GM23338 (cell line): ENCODE results near the gene EPHB6. TPM values are rescaled to one million over a fixed set of nuclear protein-coding genes. Genes with fewer than 3 reads are reported as not detected.

ENCODE experiments used
- ATAC-seq: fragments of 200-7000 bp; cut with Tn5 transposase; 3 replicates; pipeline ENCODE4 v1.9.1; 2020
- DNase-seq: peaks from one replicate; pipeline ENCODE4 v3.0.0-alpha.2; 2015; ENCODE audit warnings: low spot score
- H2AFZ ChIP-seq: fragments of 200-600 bp; sonication (generic); 2 replicates; pipeline ENCODE4 v1.8.0; 2016; ENCODE audit warnings: antibody characterized with exemption, mild to moderate bottlenecking, moderate library complexity
- H3F3A ChIP-seq: fragments of 200-600 bp; sonication (generic); replicated peaks from 2 replicates; pipeline ENCODE4 v1.8.0; 2017; ENCODE audit warnings: antibody characterized with exemption, mixed run types, low read depth
- H3K27ac ChIP-seq: fragments of 200-600 bp; sonication (generic); 2 replicates; pipeline ENCODE4 v1.6.1; 2016; ENCODE audit warnings: low read depth
- H3K27me3 ChIP-seq: fragments of 200-600 bp; sonication (generic); 2 replicates; pipeline ENCODE4 v1.8.0; 2016; ENCODE audit warnings: mild to moderate bottlenecking, mixed run types, moderate library complexity; ENCODE audit not compliant: insufficient read depth
- H3K36me3 ChIP-seq: fragments of 200-600 bp; sonication (generic); 2 replicates; pipeline ENCODE4 v1.8.0; 2016; ENCODE audit warnings: mild to moderate bottlenecking; ENCODE audit not compliant: insufficient read depth
- H3K4me1 ChIP-seq: fragments of 200-600 bp; sonication (generic); 2 replicates; pipeline ENCODE4 v1.8.0; 2016; ENCODE audit warnings: mild to moderate bottlenecking, moderate library complexity; ENCODE audit not compliant: insufficient read depth
- H3K4me2 ChIP-seq: fragments of 200-600 bp; sonication (generic); 2 replicates; pipeline ENCODE4 v1.7.1; 2017; ENCODE audit warnings: mixed run types
- H3K4me3 ChIP-seq: fragments of 200-600 bp; sonication (generic); 2 replicates; pipeline ENCODE4 v1.6.1; 2016; ENCODE audit warnings: mixed run types
- H3K79me2 ChIP-seq: fragments of 200-600 bp; sonication (generic); replicated peaks from 2 replicates; pipeline ENCODE4 v1.8.0; 2017; ENCODE audit warnings: mild to moderate bottlenecking; ENCODE audit not compliant: insufficient read depth
- H3K9me2 ChIP-seq: fragments of 200-600 bp; sonication (generic); 2 replicates; pipeline ENCODE4 v1.8.0; 2017; ENCODE audit not compliant: insufficient read depth
- H4K20me1 ChIP-seq: fragments of 200-600 bp; sonication (generic); replicated peaks from 2 replicates; pipeline ENCODE4 v1.8.0; 2017; ENCODE audit warnings: mild to moderate bottlenecking; ENCODE audit not compliant: insufficient read depth
- H3K27ac Mint-ChIP-seq: 2 replicates; pipeline ENCODE4 v1.8.0; 2020; ENCODE audit warnings: inconsistent platforms, mild to moderate bottlenecking, moderate library complexity, mixed read lengths
- H3K27me3 Mint-ChIP-seq: 3 replicates; pipeline ENCODE4 v1.8.0; 2022; ENCODE audit warnings: low read depth, mild to moderate bottlenecking, moderate library complexity, mixed read lengths, inconsistent platforms; ENCODE audit not compliant: insufficient read depth, poor library complexity
- H3K36me3 Mint-ChIP-seq: 3 replicates; pipeline ENCODE4 v1.8.0; 2021; ENCODE audit warnings: low read depth, mild to moderate bottlenecking, inconsistent platforms, moderate library complexity, mixed read lengths
- H3K4me1 Mint-ChIP-seq: 3 replicates; pipeline ENCODE4 v1.8.0; 2020; ENCODE audit warnings: mild to moderate bottlenecking, inconsistent platforms, mixed read lengths
- H3K4me3 Mint-ChIP-seq: 3 replicates; pipeline ENCODE4 v1.8.0; 2021; ENCODE audit warnings: moderate library complexity, mild to moderate bottlenecking, inconsistent platforms, mixed read lengths
- H3K9me3 Mint-ChIP-seq: 3 replicates; pipeline ENCODE4 v1.8.0; 2020; ENCODE audit warnings: moderate library complexity, mild to moderate bottlenecking, inconsistent platforms, mixed read lengths
- CREB1 ChIP-seq: fragments of 250-450 bp; sonication (Bioruptor Pico); IDR thresholded peaks from 2 replicates; pipeline ENCODE4 v1.5.0; 2020; ENCODE audit warnings: low read depth, mild to moderate bottlenecking, moderate library complexity
- EZH2phosphoT487 ChIP-seq: fragments of 200-600 bp; sonication (generic); IDR thresholded peaks from one replicate; pipeline ENCODE4 v1.8.1; 2018; ENCODE audit warnings: antibody characterized with exemption; ENCODE audit not compliant: unreplicated experiment
- JUNB ChIP-seq: IDR thresholded peaks from one replicate; pipeline ENCODE4 v1.6.1; 2016; ENCODE audit warnings: antibody characterized with exemption; ENCODE audit not compliant: unreplicated experiment
- NANOG ChIP-seq: IDR thresholded peaks from 2 replicates; pipeline ENCODE4 v1.6.1; 2016; ENCODE audit warnings: antibody characterized with exemption, borderline replicate concordance
- ZNF114 ChIP-seq: fragments of 250-450 bp; sonication (Bioruptor Pico); IDR thresholded peaks from 2 replicates; pipeline ENCODE4 v1.5.0; 2020; ENCODE audit warnings: mild to moderate bottlenecking, moderate library complexity
- polyA plus RNA-seq: library from polyadenylated mRNA; unstranded; fragments of >200 nt; fragmentation: Nextera tagmentation; extraction: Ambion mirVana; gene quantifications from 2 replicates; pipeline ENCODE4 v1.2.1, GENCODE V29; 2016
- total RNA-seq: library from RNA; depleted of rRNA; stranded (reverse); fragments of >200 nt; shearing (Covaris generic); gene quantifications from 2 replicates; pipeline ENCODE4 v1.2.3, GENCODE V29; 2014
- TF ChIP-seq, protein P1 (sequence below), 2 experiments: fragments of 200-600 bp in 1 of 2; sonication (generic) in 1 of 2; conservative IDR thresholded peaks; 2 replicates each; pipeline versions ENCODE4 v1.5.1 to v1.6.1; 2016 to 2017; ENCODE audit warnings: antibody characterized with exemption in 2 of 2, low read depth in 2 of 2, mild to moderate bottlenecking in 2 of 2, moderate library complexity in 1 of 2

Gene EPHB6
- total and polyA plus RNA-seq, 2 experiments from 2014 or later, result 20.8 to 27.5 TPM

DNA sequence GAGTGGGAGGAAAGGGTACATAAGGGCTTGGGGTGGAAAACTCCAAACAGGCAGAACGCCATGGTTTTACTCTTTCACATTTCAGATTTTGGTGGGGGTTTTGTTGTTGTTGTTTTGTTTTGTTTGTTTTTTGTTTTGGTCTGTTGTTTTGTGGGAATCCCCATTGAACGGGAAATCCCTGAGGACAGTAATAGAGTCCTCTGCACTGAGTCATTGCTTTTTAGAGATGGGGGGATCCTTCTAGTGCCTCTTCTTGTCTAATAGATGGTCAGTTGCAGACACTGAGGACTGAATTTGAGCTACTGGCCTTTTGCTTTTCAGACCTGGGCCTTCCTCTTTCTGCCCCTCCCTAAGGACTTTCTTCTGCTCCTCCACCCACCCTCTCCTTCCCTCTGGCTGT lies 58.7 kb downstream of the EPHB6 start:
- no peaks in the 10 kb centered on the region for H4K20me1 ChIP-seq
- no peak for ATAC-seq
- no peak for DNase-seq

DNA sequence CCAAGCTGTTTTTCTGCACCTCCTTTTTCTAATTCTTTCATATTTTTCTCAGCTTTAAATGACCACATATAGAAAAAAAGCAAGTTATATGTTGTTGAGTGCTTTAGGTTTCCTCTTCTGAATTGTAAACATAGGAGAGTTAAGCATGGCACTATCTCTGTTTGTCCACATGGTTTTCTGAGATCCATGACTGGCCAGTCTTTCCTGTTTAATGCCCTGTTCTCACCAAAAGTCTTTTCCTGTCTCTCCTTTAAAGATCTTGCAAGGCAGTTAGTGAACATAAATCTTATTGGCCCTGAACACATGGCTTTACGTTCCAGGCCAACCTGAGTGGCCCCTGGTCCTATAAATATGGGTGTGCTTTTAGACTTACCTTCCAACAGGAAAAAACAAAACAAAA lies 59.2 kb downstream of the EPHB6 start:
- H3K4me2 ChIP-seq, result no peak overlapping the region
- H3K4me3 Mint-ChIP-seq, result no peak overlapping the region
- H3K79me2 ChIP-seq, result no peaks in the 10 kb centered on the region
- ATAC-seq, result no peak
- H3K27ac Mint-ChIP-seq, result no peak overlapping the region
- TF ChIP-seq JUNB, result no peak
- no peaks in the 10 kb centered on the region for H3F3A ChIP-seq
- DNase-seq, result no peak
- H3K36me3 Mint-ChIP-seq, result no peaks in the 10 kb centered on the region
- no peaks in the 10 kb centered on the region for H3K36me3 ChIP-seq
- H3K4me1 Mint-ChIP-seq, result peaks cover 2% of the 10 kb centered on the region; the same call in 1 of the 3 replicates
- H3K9me3 Mint-ChIP-seq, result no peaks in the 10 kb centered on the region; the same call in 2 of the 3 replicates
- no peak overlapping the region for H3K4me3 ChIP-seq
- H3K9me2 ChIP-seq, result peaks cover 6% of the 10 kb centered on the region
- H4K20me1 ChIP-seq, result no peaks in the 10 kb centered on the region
- H2AFZ ChIP-seq, result no peak overlapping the region
- H3K4me1 ChIP-seq, result no peaks in the 10 kb centered on the region
- peaks cover 5% of the 10 kb centered on the region for H3K27me3 Mint-ChIP-seq
- no peaks in the 10 kb centered on the region for H3K27me3 ChIP-seq
- no peak overlapping the region for H3K27ac ChIP-seq

More for the DNA sequence above, 58.7 kb downstream of the EPHB6 start:
- H3K27me3 Mint-ChIP-seq, result peaks cover 4% of the 10 kb centered on the region
- H3K36me3 Mint-ChIP-seq, result no peaks in the 10 kb centered on the region
- Histone ChIP-seq H3K9me2 (peaks cover 6% of the 10 kb centered on the region), H3K4me2 (no peak overlapping the region), H3K27me3 (no peaks in the 10 kb centered on the region), H3K79me2 (no peaks in the 10 kb centered on the region), H3F3A (no peaks in the 10 kb centered on the region), H3K4me1 (no peaks in the 10 kb centered on the region), H3K27ac (no peak overlapping the region), H3K4me3 (no peak overlapping the region), H3K36me3 (no peaks in the 10 kb centered on the region), H2AFZ (no peak overlapping the region)
- H3K4me3 Mint-ChIP-seq, result no peak overlapping the region
- H3K4me1 Mint-ChIP-seq, result peaks cover 2% of the 10 kb centered on the region; the same call in 1 of the 3 replicates
- TF ChIP-seq CREB1 (no peak), NANOG (no peak), ZNF114 (no peak)
- H3K9me3 Mint-ChIP-seq, result no peaks in the 10 kb centered on the region; the same call in 2 of the 3 replicates
- no peak overlapping the region for H3K27ac Mint-ChIP-seq

DNA sequence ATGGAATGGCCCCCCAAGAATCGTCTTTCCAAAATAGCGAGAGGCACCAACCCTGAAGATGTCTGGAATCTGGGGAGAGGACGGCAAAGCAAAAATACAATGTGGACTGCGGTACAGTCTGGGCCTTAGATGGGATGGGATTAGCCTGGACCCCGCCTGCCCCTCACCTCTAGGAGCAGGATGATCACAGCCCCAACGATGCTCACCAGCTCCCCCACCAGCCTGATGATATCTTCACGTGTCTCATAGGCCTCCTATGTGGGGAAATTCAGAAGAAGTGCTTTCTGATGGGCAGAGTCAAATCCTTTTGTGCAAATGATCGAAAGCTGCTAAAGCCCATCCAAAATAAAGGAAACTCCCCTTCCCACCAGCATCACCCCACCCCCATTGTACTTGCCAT lies 60.4 kb downstream of the EPHB6 start:
- no peak overlapping the region for H3K4me3 Mint-ChIP-seq
- ATAC-seq (peak; percentile 44; the same call in 1 of the 3 replicates), DNase-seq (no peak)
- TF ChIP-seq, protein P1, sequence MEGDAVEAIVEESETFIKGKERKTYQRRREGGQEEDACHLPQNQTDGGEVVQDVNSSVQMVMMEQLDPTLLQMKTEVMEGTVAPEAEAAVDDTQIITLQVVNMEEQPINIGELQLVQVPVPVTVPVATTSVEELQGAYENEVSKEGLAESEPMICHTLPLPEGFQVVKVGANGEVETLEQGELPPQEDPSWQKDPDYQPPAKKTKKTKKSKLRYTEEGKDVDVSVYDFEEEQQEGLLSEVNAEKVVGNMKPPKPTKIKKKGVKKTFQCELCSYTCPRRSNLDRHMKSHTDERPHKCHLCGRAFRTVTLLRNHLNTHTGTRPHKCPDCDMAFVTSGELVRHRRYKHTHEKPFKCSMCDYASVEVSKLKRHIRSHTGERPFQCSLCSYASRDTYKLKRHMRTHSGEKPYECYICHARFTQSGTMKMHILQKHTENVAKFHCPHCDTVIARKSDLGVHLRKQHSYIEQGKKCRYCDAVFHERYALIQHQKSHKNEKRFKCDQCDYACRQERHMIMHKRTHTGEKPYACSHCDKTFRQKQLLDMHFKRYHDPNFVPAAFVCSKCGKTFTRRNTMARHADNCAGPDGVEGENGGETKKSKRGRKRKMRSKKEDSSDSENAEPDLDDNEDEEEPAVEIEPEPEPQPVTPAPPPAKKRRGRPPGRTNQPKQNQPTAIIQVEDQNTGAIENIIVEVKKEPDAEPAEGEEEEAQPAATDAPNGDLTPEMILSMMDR (conservative IDR thresholded peaks at IDR 0.05; ENCODE audit: low read depth in 2 of 2), result peak in 1 of 2 experiments; percentile 35; a peak in 2 of 4 replicates
- TF ChIP-seq EZH2phosphoT487, result no peak
- Histone ChIP-seq H3K4me2 (no peak overlapping the region), H3K27me3 (no peaks in the 10 kb centered on the region), H3F3A (no peaks in the 10 kb centered on the region), H3K36me3 (no peaks in the 10 kb centered on the region), H3K79me2 (no peaks in the 10 kb centered on the region), H3K4me1 (no peaks in the 10 kb centered on the region), H3K9me2 (peaks cover 6% of the 10 kb centered on the region), H4K20me1 (no peaks in the 10 kb centered on the region), H3K4me3 (no peak overlapping the region), H2AFZ (no peak overlapping the region), H3K27ac (no peak overlapping the region)
- peaks cover 6% of the 10 kb centered on the region for H3K27me3 Mint-ChIP-seq
- H3K27ac Mint-ChIP-seq, result no peak overlapping the region
- H3K36me3 Mint-ChIP-seq, result no peaks in the 10 kb centered on the region
- H3K9me3 Mint-ChIP-seq, result no peaks in the 10 kb centered on the region; the same call in 2 of the 3 replicates
- peaks cover 2% of the 10 kb centered on the region; the same call in 1 of the 3 replicates for H3K4me1 Mint-ChIP-seq
